ENCODE results near the gene IFT22. TPM values are rescaled to one million over a fixed set of nuclear protein-coding genes. Genes with fewer than 3 reads are reported as not detected.
"Not testable (repeated sequence)": the region's sequence is repeated elsewhere in the genome, so short reads cannot be mapped to it uniquely, and the experiment has no call there.

IFT22 gene
- total RNA-seq, 1 donor from 2014 or later = 30.1 TPM

DNA sequence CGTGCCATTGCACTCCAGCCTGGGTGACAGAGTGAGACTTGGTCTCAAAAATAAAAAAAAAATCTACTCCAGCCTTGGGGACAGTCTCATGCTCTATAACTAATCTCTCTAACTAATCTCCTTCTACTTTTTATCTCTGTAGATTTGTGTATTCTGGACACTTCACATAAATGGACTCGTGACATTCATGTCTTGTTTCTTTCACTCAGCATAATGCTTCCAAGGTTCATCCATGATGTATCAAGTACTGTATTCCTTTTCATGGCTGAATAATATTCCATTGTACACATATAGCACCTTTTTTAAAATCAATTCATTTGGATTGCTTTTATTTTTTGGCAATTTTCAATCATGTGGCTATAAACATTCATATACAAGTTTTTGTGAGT is 31.3 kb upstream of the IFT22 start:
- DNase-seq (ENCODE audit: low spot score) = no peak
- H3K9me3 ChIP-seq (ENCODE audit: low read depth) = no peaks in the 10 kb centered on the region

DNA sequence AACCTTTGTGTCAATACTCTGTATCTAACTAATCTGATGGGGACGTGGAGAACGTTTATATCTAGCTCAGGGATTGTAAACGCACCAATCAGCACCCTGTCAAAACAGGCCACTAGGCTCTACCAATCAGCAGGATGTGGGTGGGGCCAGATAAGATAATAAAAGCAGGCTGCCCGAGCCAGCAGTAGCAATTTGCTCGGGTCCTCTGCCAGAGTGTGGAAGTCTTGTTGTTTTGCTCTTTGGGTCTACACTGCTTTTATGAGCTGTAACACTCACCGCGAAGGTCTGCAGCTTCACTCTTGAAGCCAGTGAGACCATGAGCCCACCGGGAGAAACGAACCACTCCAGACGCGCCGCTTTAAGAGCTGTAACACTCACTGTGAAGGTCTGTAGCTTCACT is 27.7 kb upstream of the IFT22 start:
- not testable (repeated sequence) for H3K9me3 Mint-ChIP-seq, H3K4me3 Mint-ChIP-seq

More for the DNA sequence above, 31.3 kb upstream of the IFT22 start:
- Histone ChIP-seq H3K79me2 (ENCODE audit: low read depth) (no peaks in the 10 kb centered on the region), H3K4me3 (no peak overlapping the region), H3K36me3 (no peaks in the 10 kb centered on the region), H3K9ac (no peak overlapping the region), H3K4me2 (no peak overlapping the region), H2AFZ (replicated peaks) (no peak overlapping the region), H3F3A (ENCODE audit: low read depth) (peaks cover 5% of the 10 kb centered on the region), H3K4me1 (no peaks in the 10 kb centered on the region), H3K27me3 (no peaks in the 10 kb centered on the region), H4K20me1 (ENCODE audit: low read depth) (no peaks in the 10 kb centered on the region), H3K27ac (no peak overlapping the region)
- Mint-ChIP-seq H3K4me1 (peaks cover 4% of the 10 kb centered on the region), H3K27me3 (ENCODE audit: insufficient read depth, low read depth) (peaks cover 4% of the 10 kb centered on the region), H3K27ac (no peak overlapping the region), H3K36me3 (peaks cover 2% of the 10 kb centered on the region), H3K4me3 (no peak overlapping the region), H3K9me3 (no peaks in the 10 kb centered on the region)
- TF ChIP-seq EZH2phosphoT487 (IDR thresholded peaks at IDR 0.05) (no peak), EZH2 (IDR thresholded peaks at IDR 0.05) (no peak)
- TF ChIP-seq, protein P1, sequence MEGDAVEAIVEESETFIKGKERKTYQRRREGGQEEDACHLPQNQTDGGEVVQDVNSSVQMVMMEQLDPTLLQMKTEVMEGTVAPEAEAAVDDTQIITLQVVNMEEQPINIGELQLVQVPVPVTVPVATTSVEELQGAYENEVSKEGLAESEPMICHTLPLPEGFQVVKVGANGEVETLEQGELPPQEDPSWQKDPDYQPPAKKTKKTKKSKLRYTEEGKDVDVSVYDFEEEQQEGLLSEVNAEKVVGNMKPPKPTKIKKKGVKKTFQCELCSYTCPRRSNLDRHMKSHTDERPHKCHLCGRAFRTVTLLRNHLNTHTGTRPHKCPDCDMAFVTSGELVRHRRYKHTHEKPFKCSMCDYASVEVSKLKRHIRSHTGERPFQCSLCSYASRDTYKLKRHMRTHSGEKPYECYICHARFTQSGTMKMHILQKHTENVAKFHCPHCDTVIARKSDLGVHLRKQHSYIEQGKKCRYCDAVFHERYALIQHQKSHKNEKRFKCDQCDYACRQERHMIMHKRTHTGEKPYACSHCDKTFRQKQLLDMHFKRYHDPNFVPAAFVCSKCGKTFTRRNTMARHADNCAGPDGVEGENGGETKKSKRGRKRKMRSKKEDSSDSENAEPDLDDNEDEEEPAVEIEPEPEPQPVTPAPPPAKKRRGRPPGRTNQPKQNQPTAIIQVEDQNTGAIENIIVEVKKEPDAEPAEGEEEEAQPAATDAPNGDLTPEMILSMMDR (IDR thresholded peaks at IDR 0.05) = no peak

DNA sequence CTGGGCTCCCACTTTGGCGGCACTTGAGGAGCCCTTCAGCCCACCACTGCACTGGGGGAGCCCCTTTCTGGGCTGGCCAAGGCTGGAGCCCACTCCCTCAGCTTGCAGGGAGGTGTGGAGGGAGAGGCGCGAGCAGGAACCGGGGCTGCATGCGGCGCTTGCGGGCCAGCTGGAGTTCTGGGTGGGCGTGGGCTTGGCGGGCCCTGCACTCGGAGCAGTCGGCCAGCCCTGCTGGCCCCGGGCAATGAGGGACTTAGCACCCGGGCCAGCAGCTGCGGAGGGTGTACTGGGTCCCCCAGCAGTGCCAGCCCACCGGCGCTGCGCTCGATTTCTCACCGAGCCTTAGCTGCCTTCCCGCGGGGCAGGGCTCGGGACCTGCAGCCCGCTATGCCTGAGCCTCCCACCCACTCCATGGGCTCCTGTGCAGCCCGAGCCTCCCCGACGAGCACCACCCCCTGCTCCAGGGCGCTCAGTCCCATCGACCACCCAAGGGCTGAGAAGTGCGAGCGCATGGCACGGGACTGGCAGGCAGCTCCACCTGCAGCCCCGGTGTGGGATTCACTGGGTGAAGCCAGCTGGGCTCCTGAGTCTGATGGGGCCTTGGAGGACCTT is 26.9 kb upstream of the IFT22 start:
- H3K4me3 ChIP-seq; H3K27me3 Mint-ChIP-seq (ENCODE audit: insufficient read depth, low read depth); H3K27ac Mint-ChIP-seq; H3K4me3 Mint-ChIP-seq; H3K4me1 Mint-ChIP-seq; H3K9ac ChIP-seq; H3K27ac ChIP-seq; H3K9me3 Mint-ChIP-seq; H2AFZ ChIP-seq (replicated peaks); H3F3A ChIP-seq (ENCODE audit: low read depth); H3K36me3 ChIP-seq; H4K20me1 ChIP-seq (ENCODE audit: low read depth); H3K27me3 ChIP-seq; H3K79me2 ChIP-seq (ENCODE audit: low read depth); H3K36me3 Mint-ChIP-seq; H3K4me2 ChIP-seq; H3K4me1 ChIP-seq; DNase-seq (ENCODE audit: low spot score); H3K9me3 ChIP-seq (ENCODE audit: low read depth): not testable (repeated sequence)

More for the DNA sequence above, 27.7 kb upstream of the IFT22 start:
- not testable (repeated sequence) for H3K36me3 ChIP-seq; H4K20me1 ChIP-seq (ENCODE audit: low read depth); H3K27ac ChIP-seq; H3K4me1 ChIP-seq; H3K27me3 Mint-ChIP-seq (ENCODE audit: insufficient read depth, low read depth); H3K27me3 ChIP-seq; H3K4me2 ChIP-seq; H3K4me1 Mint-ChIP-seq; DNase-seq (ENCODE audit: low spot score); H3K9ac ChIP-seq; H2AFZ ChIP-seq (replicated peaks); H3K4me3 ChIP-seq; H3K79me2 ChIP-seq (ENCODE audit: low read depth); H3K9me3 ChIP-seq (ENCODE audit: low read depth); H3K36me3 Mint-ChIP-seq; H3F3A ChIP-seq (ENCODE audit: low read depth)
- H3K27ac Mint-ChIP-seq = peak overlapping the region; percentile 91

DNA sequence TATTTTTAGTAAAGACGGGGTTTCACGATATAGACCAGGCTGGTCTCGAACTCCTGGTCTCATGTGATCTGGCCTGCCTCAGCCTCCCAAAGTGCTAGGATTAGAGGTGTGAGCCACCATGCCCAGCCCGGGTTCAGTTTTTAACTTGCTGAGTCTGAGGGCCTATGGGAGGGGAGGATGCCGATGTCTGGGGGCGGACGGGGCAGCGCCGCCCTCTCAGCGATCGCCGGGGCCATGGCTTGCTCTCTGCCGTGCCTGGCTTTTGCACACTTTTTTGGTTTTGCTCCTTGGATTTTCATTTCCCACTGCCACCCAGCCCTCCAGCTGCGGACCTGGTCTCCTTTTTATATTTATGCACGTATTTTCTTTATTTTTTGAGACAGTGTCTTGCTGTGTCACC is 25.9 kb upstream of the IFT22 start:
- H3K27ac ChIP-seq = no peak overlapping the region
- DNase-seq (ENCODE audit: low spot score) = no peak
- no peaks in the 10 kb centered on the region for H3K79me2 ChIP-seq (ENCODE audit: low read depth)
- H3K4me1 ChIP-seq = no peaks in the 10 kb centered on the region
- Mint-ChIP-seq H3K36me3 (peaks cover 2% of the 10 kb centered on the region), H3K27ac (peak overlapping the region; percentile 51), H3K4me1 (peaks cover 3% of the 10 kb centered on the region), H3K4me3 (no peak overlapping the region), H3K27me3 (ENCODE audit: insufficient read depth, low read depth) (peaks cover 2% of the 10 kb centered on the region), H3K9me3 (no peaks in the 10 kb centered on the region)
- H3K4me3 ChIP-seq = no peak overlapping the region
- H3F3A ChIP-seq (ENCODE audit: low read depth) = peaks cover 5% of the 10 kb centered on the region
- H3K27me3 ChIP-seq = no peaks in the 10 kb centered on the region
- no peak overlapping the region for H3K4me2 ChIP-seq
- no peak overlapping the region for H2AFZ ChIP-seq (replicated peaks)
- H3K9me3 ChIP-seq (ENCODE audit: low read depth) = no peaks in the 10 kb centered on the region
- no peaks in the 10 kb centered on the region for H4K20me1 ChIP-seq (ENCODE audit: low read depth)
- H3K9ac ChIP-seq = no peak overlapping the region
- TF ChIP-seq, protein P1 (IDR thresholded peaks at IDR 0.05) = no peak
- TF ChIP-seq EZH2phosphoT487 (IDR thresholded peaks at IDR 0.05) (no peak), EZH2 (IDR thresholded peaks at IDR 0.05) (no peak)
- no peaks in the 10 kb centered on the region for H3K36me3 ChIP-seq

Data from neural progenitor cell (in vitro differentiated cells).